K562 (cell line): ENCODE data around the gene PLAAT3. TPM values are rescaled to one million over a fixed set of nuclear protein-coding genes. Genes with fewer than 3 reads are reported as not detected.

Experiments
- ATAC-seq: fragments of 200-7000 bp; cut with Tn5 transposase; 3 replicates; pipeline ENCODE4 v1.9.1; 2020; ENCODE audit warnings: moderate library complexity
- BruUV-seq: library from RNA; stranded (reverse); fragments of 400-500 nt; replicated peaks from 2 replicates; lab custom pipeline; 2021; lab: Mats Ljungman, UMichigan
- CTCF ChIA-PET: fragments of 300-600 bp; formaldehyde crosslinking; extraction: SDS; loops from one replicate; lab custom pipeline; 2021; ENCODE audit warnings: low intra/inter-chr PET ratio; lab: Yijun Ruan, JAX
- POLR2A ChIA-PET: fragments of 300-600, 350-650 bp; sonication (Branson Sonifier 250); formaldehyde crosslinking; extraction: SDS; loops from one replicate; lab custom pipeline; 2021; ENCODE audit warnings: antibody characterized with exemption, inconsistent platforms; lab: Yijun Ruan, JAX
- DNase-seq, 4 experiments: peaks; one replicate each; pipeline versions ENCODE4 v3.0.0 to v3.0.0-alpha.2; 2011 to 2018; ENCODE audit warnings: low spot score in 3 of 4, mixed read lengths in 3 of 4; ENCODE audit errors: extremely low read depth in 1 of 4
- FAIRE-seq: peaks from 2 replicates; lab custom pipeline; 2011; peaks lifted over from hg19 to GRCh38; lab: Jason Lieb, UNC
- H2AFZ ChIP-seq: 2 replicates; pipeline ENCODE4 v1.6.0; 2011; ENCODE audit warnings: low read depth, low read length, control low read depth, inconsistent platforms
- H3K27ac ChIP-seq: fragments of 200-600 bp; 3 replicates; pipeline ENCODE4 v1.8.0; 2011; ENCODE audit warnings: low read depth, mild to moderate bottlenecking, control low read depth, inconsistent platforms, low read length, moderate library complexity, mixed read lengths; ENCODE audit errors: extremely low read depth
- H3K27me3 ChIP-seq, 2 experiments: fragments of 300-600 bp in 1 of 2; 2 replicates in 1 of 2; 3 replicates in 1 of 2; pipeline versions ENCODE4 v1.6.0 to v1.8.0; 2011; ENCODE audit warnings: inconsistent platforms in 2 of 2, low read length in 2 of 2, mild to moderate bottlenecking in 1 of 2, mixed read lengths in 1 of 2, moderate library complexity in 1 of 2; ENCODE audit not compliant: control insufficient read depth in 2 of 2, insufficient read depth in 2 of 2
- H3K36me3 ChIP-seq: fragments of 300-600 bp; 3 replicates; pipeline ENCODE4 v1.8.0; 2011; ENCODE audit warnings: mild to moderate bottlenecking, low read length, inconsistent platforms; ENCODE audit not compliant: control insufficient read depth, insufficient read depth
- H3K4me1 ChIP-seq, 2 experiments: fragments of 200-600 bp in 1 of 2; replicated peaks in 1 of 2; 2 replicates in 1 of 2; 3 replicates in 1 of 2; pipeline versions ENCODE4 v1.5.1 to v1.8.0; 2011; ENCODE audit warnings: inconsistent platforms in 2 of 2, low read length in 2 of 2, mild to moderate bottlenecking in 1 of 2, mixed read lengths in 1 of 2, moderate library complexity in 1 of 2; ENCODE audit not compliant: control insufficient read depth in 2 of 2, insufficient read depth in 2 of 2
- H3K4me2 ChIP-seq: 2 replicates; pipeline ENCODE4 v1.6.1; 2011; ENCODE audit warnings: low read length, control low read depth, inconsistent platforms, mixed read lengths; ENCODE audit not compliant: insufficient read depth
- H3K4me3 ChIP-seq: fragments of 200-600 bp; sonication (generic), shearing (Covaris generic); 2 replicates; pipeline ENCODE4 v1.5.1; 2016; ENCODE audit warnings: control low read depth, inconsistent platforms
- H3K79me2 ChIP-seq: fragments of 200-600 bp; 3 replicates; pipeline ENCODE4 v1.8.0; 2011; ENCODE audit warnings: low read length, inconsistent platforms; ENCODE audit not compliant: control insufficient read depth, insufficient read depth
- H3K9ac ChIP-seq, 2 experiments: 2 replicates each; pipeline versions ENCODE4 v1.6.0 to v1.6.1; 2011; ENCODE audit warnings: low read depth in 2 of 2, low read length in 2 of 2, control low read depth in 1 of 2, inconsistent platforms in 1 of 2, mild to moderate bottlenecking in 1 of 2, mixed read lengths in 1 of 2; ENCODE audit not compliant: insufficient read depth in 1 of 2
- H3K9me1 ChIP-seq: one replicate; pipeline ENCODE4 v1.6.0; 2011; ENCODE audit warnings: inconsistent platforms, mild to moderate bottlenecking, low read length, moderate library complexity; ENCODE audit not compliant: control insufficient read depth, insufficient read depth
- H3K9me3 ChIP-seq: replicated peaks from 2 replicates; pipeline ENCODE4 v1.5.1; 2011; ENCODE audit warnings: low read depth, low read length, inconsistent platforms; ENCODE audit not compliant: control insufficient read depth, insufficient read depth
- H4K20me1 ChIP-seq: replicated peaks from 2 replicates; pipeline ENCODE4 v1.6.1; 2011; ENCODE audit warnings: low read length, inconsistent platforms, mixed read lengths; ENCODE audit not compliant: control insufficient read depth, insufficient read depth
- AFF1 ChIP-seq, 2 experiments: fragments of 450-650 bp; IDR thresholded peaks; 2 replicates each; pipeline ENCODE4 v1.6.1; 2018; ENCODE audit warnings: mild to moderate bottlenecking in 2 of 2, low read depth in 1 of 2; ENCODE audit not compliant: partially characterized antibody in 2 of 2
- ATF7 ChIP-seq: fragments of 450-650 bp; IDR thresholded peaks from 2 replicates; pipeline ENCODE4 v1.7.1; 2014; ENCODE audit warnings: mild to moderate bottlenecking, moderate library complexity
- ERF ChIP-seq: fragments of 450-650 bp; formaldehyde crosslinking; IDR thresholded peaks from 2 replicates; pipeline ENCODE4 v1.4.0; 2020; ENCODE audit warnings: mild to moderate bottlenecking, mixed read lengths
- POLR2AphosphoS2 ChIP-seq: IDR thresholded peaks from 2 replicates; pipeline ENCODE4 v1.6.1; 2012; ENCODE audit warnings: low read length, improper control_type of control experiment
- TAF9B ChIP-seq: fragments of 450-650 bp; IDR thresholded peaks from 2 replicates; pipeline ENCODE4 v1.6.1; 2018; ENCODE audit warnings: mild to moderate bottlenecking; ENCODE audit not compliant: partially characterized antibody
- ZBTB34 ChIP-seq: fragments of 250-450 bp; sonication (Bioruptor Pico); IDR thresholded peaks from 2 replicates; pipeline ENCODE4 v1.8.0; 2021; ENCODE audit warnings: mild to moderate bottlenecking, moderate library complexity
- WGBS: fragments of 100-300 bp; shearing (Covaris generic); methylation state at CpG from one replicate; pipeline ENCODE4 v1.1.6; 2016; ENCODE audit warnings: low coverage, mixed read lengths; ENCODE audit not compliant: insufficient coverage; ENCODE audit errors: missing lambda C conversion rate; 5-methylcytosine and 5-hydroxymethylcytosine counted together
- in situ Hi-C: fragments of 300-500 bp; cut with MboI; formaldehyde crosslinking; loops from 4 replicates; pipeline ENCODE4 v1.15.0; 2018; ENCODE audit warnings: inconsistent platforms, mixed read lengths
- intact Hi-C: fragments of 100-400 bp; cut with micrococcal nuclease; formaldehyde crosslinking; loops from 2 replicates; pipeline ENCODE4 v1.14.2; 2022
- polyA plus RNA-seq, 8 experiments: library from polyadenylated mRNA; depleted of rRNA in 4 of 8; stranded (reverse) in 5 of 8; unstranded in 3 of 8; fragments of >200 nt; fragmentation: Nextera tagmentation in 2 of 8; fragmentation: Illumina TruSeq in 1 of 8; extraction: Ambion mirVana in 2 of 8; extraction: Trizol in 1 of 8; gene quantifications; 2 replicates each; pipeline versions ENCODE4 v1.2.1 to v1.2.3, GENCODE V29; 2011 to 2014; ENCODE audit warnings: inconsistent platforms in 1 of 8, missing spikeins in 1 of 8
- total RNA-seq, 7 experiments: library from RNA; depleted of rRNA in 6 of 7; stranded (reverse); fragments of >200 nt in 6 of 7; fragmentation: Illumina TruSeq in 2 of 7; extraction: Trizol in 2 of 7; gene quantifications; 2 replicates each; pipeline versions ENCODE4 v1.2.1 to v1.2.3, GENCODE V29; 2011 to 2021; ENCODE audit warnings: low replicate concordance in 1 of 7
- TF ChIP-seq, protein P1 (sequence below): sonication (generic); formaldehyde crosslinking; IDR thresholded peaks from 2 replicates; pipeline ENCODE4 v1.8.1; 2023; ENCODE audit warnings: mild to moderate bottlenecking, missing genetic modification reagents
- TF ChIP-seq, protein P2 (sequence below): fragments of 450-650 bp; IDR thresholded peaks from 2 replicates; pipeline ENCODE4 v1.6.1; 2017; ENCODE audit warnings: antibody characterized with exemption, mild to moderate bottlenecking

PLAAT3 gene
- total and polyA plus RNA-seq, 9 of the 15 experiments (the other 6 are each of a cell fraction or from before 2014, with no cell fraction given): 0.80 to 2.7 (median 1.4) TPM

DNA sequence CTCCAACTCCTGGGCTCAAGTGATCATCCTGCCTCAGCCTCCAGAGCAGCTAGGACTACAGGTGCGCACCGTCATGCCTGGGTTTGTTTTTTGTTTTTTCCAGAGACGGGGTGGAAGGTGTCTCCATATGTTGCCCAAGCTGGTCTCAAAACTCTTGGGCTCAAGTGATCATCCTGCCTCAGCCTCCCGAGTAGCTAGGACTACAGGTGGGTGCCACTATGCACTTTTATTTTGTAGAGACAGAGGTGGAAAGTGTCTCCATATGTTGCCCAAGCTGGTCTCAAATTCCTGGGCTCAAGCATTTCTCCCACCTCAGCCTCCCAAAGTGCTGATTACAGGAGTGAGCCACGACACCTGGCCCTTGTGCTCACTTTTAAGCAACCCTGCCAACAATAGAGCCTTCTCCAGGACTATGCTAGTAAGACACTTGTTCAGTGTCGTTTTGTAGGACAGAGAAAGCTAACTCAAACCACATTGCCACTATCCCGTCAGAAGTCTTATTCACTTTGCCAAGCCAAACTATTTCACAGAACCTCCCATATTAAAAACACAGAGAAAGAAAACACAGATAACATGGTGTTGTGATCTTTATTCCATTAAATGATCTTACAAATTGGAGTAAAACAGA lies 9.4 kb upstream of the PLAAT3 start:
- POLR2A ChIA-PET: interaction anchor here (0.6 to 1.7 kb wide), 2 partner anchors 21 to 29 kb away, joined by 3 to 6 read pairs; no protein-coding TSS in a partner anchor
- Histone ChIP-seq H3K4me1 (peaks cover 10% of the 10 kb centered on the region in 2 experiments; a peak in 3 of 5 replicates), H3K9me3 (no peaks in the 10 kb centered on the region), H3K27me3 (no peaks in the 10 kb centered on the region)
- in situ Hi-C loops: no loop called here
- no TSS peak for BruUV-seq
- TF ChIP-seq POLR2AphosphoS2 (peak; percentile 46; the same call in 1 of the 2 replicates), AFF1 (IDR thresholded peaks at IDR 0.05; ENCODE audit: low read depth in 1 of 2, partially characterized antibody in 2 of 2) (no peak), TAF9B (no peak), ATF7 (no peak), ZBTB34 (CRISPR knock-in tag) (no peak), ERF (CRISPR knock-in tag) (no peak)
- TF ChIP-seq, protein P1, sequence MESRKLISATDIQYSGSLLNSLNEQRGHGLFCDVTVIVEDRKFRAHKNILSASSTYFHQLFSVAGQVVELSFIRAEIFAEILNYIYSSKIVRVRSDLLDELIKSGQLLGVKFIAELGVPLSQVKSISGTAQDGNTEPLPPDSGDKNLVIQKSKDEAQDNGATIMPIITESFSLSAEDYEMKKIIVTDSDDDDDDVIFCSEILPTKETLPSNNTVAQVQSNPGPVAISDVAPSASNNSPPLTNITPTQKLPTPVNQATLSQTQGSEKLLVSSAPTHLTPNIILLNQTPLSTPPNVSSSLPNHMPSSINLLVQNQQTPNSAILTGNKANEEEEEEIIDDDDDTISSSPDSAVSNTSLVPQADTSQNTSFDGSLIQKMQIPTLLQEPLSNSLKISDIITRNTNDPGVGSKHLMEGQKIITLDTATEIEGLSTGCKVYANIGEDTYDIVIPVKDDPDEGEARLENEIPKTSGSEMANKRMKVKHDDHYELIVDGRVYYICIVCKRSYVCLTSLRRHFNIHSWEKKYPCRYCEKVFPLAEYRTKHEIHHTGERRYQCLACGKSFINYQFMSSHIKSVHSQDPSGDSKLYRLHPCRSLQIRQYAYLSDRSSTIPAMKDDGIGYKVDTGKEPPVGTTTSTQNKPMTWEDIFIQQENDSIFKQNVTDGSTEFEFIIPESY (CRISPR knock-in tag): no peak
- TF ChIP-seq, protein P2, sequence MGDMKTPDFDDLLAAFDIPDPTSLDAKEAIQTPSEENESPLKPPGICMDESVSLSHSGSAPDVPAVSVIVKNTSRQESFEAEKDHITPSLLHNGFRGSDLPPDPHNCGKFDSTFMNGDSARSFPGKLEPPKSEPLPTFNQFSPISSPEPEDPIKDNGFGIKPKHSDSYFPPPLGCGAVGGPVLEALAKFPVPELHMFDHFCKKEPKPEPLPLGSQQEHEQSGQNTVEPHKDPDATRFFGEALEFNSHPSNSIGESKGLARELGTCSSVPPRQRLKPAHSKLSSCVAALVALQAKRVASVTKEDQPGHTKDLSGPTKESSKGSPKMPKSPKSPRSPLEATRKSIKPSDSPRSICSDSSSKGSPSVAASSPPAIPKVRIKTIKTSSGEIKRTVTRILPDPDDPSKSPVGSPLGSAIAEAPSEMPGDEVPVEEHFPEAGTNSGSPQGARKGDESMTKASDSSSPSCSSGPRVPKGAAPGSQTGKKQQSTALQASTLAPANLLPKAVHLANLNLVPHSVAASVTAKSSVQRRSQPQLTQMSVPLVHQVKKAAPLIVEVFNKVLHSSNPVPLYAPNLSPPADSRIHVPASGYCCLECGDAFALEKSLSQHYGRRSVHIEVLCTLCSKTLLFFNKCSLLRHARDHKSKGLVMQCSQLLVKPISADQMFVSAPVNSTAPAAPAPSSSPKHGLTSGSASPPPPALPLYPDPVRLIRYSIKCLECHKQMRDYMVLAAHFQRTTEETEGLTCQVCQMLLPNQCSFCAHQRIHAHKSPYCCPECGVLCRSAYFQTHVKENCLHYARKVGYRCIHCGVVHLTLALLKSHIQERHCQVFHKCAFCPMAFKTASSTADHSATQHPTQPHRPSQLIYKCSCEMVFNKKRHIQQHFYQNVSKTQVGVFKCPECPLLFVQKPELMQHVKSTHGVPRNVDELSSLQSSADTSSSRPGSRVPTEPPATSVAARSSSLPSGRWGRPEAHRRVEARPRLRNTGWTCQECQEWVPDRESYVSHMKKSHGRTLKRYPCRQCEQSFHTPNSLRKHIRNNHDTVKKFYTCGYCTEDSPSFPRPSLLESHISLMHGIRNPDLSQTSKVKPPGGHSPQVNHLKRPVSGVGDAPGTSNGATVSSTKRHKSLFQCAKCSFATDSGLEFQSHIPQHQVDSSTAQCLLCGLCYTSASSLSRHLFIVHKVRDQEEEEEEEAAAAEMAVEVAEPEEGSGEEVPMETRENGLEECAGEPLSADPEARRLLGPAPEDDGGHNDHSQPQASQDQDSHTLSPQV: no peak
- TF ChIP-seq, all 486 proteins: peak for 1
- H3K36me3 ChIP-seq: peaks cover 6% of the 10 kb centered on the region; the same call in 1 of the 3 replicates
- H3K4me3 ChIP-seq: no peak overlapping the region
- H3K27ac ChIP-seq: no peak overlapping the region
- DNase-seq (no peak), ATAC-seq (peak; percentile 36), FAIRE-seq (no peak)
- H3K79me2 ChIP-seq: no peaks in the 10 kb centered on the region
- no peak overlapping the region for H3K4me2 ChIP-seq
- intact Hi-C loops: no loop called here
- H4K20me1 ChIP-seq: no peaks in the 10 kb centered on the region
- 22% methylated on average over 7 of the region's 7 CpGs for WGBS
- H3K9me1 ChIP-seq: no peaks in the 10 kb centered on the region
- H3K9ac ChIP-seq: no peak overlapping the region
- H2AFZ ChIP-seq: no peak overlapping the region
- CTCF ChIA-PET: no interaction called here
